Left ventricle myocardium inferior (tissue), 1 donor: Measurements from ENCODE around the gene FKBP15. TPM values are rescaled to one million over a fixed set of nuclear protein-coding genes. Genes with fewer than 3 reads are reported as not detected.
A peak's percentile ranks its signal among the peaks of the same experiment; 100 is the strongest.
"Not testable (repeated sequence)": the region's sequence is repeated elsewhere in the genome, so short reads cannot be mapped to it uniquely, and the experiment has no call there.

Source experiments
- DNase-seq: peaks from one replicate; pipeline ENCODE4 v3.0.0-alpha.2; 2020
- H3K27ac ChIP-seq: fragments of 200-600 bp; replicated peaks from 2 replicates; pipeline ENCODE4 v1.8.0; 2021
- H3K27me3 ChIP-seq: fragments of 200-600 bp; 2 replicates; pipeline ENCODE4 v1.8.0; 2021; ENCODE audit warnings: low read depth
- H3K36me3 ChIP-seq: fragments of 200-600 bp; 2 replicates; pipeline ENCODE4 v1.8.0; 2021
- H3K4me1 ChIP-seq: fragments of 200-600 bp; 2 replicates; pipeline ENCODE4 v1.8.0; 2021
- H3K4me3 ChIP-seq: fragments of 200-600 bp; 2 replicates; pipeline ENCODE4 v1.8.0; 2021; ENCODE audit warnings: mild to moderate bottlenecking, moderate library complexity
- H3K9me3 ChIP-seq: fragments of 200-600 bp; replicated peaks from 2 replicates; pipeline ENCODE4 v1.8.0; 2021
- intact Hi-C: fragments of 100-400 bp; cut with micrococcal nuclease; formaldehyde crosslinking; loops from one replicate; pipeline ENCODE4 v1.11.0; 2022
- total RNA-seq: library from RNA; stranded (reverse); fragmentation: NEBNext Ultra II Directional; extraction: Animal tissue kit (Norgen Biotek cat#: 25700); gene quantifications from one replicate; pipeline ENCODE4 v1.2.1, GENCODE V29; 2021
- TF ChIP-seq, protein P1 (sequence below): fragments of 200-600 bp; IDR thresholded peaks from 2 replicates; pipeline ENCODE4 v1.8.0; 2021; ENCODE audit warnings: antibody characterized with exemption, mild to moderate bottlenecking, borderline replicate concordance
- donor health status: DM: no; HTN: yes; CAD: no; lungs with severe emphysema.

The FKBP15 gene
- total RNA-seq, 1 donor from 2014 or later, result 19.0 TPM

- peaks cover 12% of the 10 kb centered on the region for H3K4me1 ChIP-seq
- no peak overlapping the region for H3K27ac ChIP-seq
- H3K27me3 ChIP-seq, result no peaks in the 10 kb centered on the region
- TF ChIP-seq, protein P1, sequence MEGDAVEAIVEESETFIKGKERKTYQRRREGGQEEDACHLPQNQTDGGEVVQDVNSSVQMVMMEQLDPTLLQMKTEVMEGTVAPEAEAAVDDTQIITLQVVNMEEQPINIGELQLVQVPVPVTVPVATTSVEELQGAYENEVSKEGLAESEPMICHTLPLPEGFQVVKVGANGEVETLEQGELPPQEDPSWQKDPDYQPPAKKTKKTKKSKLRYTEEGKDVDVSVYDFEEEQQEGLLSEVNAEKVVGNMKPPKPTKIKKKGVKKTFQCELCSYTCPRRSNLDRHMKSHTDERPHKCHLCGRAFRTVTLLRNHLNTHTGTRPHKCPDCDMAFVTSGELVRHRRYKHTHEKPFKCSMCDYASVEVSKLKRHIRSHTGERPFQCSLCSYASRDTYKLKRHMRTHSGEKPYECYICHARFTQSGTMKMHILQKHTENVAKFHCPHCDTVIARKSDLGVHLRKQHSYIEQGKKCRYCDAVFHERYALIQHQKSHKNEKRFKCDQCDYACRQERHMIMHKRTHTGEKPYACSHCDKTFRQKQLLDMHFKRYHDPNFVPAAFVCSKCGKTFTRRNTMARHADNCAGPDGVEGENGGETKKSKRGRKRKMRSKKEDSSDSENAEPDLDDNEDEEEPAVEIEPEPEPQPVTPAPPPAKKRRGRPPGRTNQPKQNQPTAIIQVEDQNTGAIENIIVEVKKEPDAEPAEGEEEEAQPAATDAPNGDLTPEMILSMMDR, result no peak
- H3K4me3 ChIP-seq, result no peak overlapping the region
- no peak for DNase-seq
- H3K9me3 ChIP-seq, result no peaks in the 10 kb centered on the region
- intact Hi-C loops, result no loop called here
- H3K36me3 ChIP-seq, result no peaks in the 10 kb centered on the region
Measured at GRCh38 chr9:113244556-113244955, 23.5 kb upstream of the FKBP15 start.

DNA sequence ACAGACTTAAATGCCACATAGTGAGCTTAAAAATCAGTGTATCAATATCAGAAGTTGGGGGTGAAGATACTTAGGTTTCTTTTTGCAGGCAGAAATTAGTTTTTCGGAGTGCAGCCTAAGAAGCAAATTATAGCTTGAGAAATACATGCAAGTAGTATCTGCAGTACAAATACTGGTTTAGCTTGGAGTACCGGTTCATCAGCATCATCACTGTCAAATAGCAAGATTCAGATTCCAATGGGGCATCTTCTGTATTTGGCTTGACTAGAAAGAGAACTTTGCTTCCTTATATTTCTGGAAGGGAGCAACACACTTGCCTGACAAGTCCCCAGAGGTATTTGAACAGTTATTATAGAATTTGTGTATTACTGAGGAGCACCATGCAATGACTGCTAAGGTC is 20.1 kb upstream of the FKBP15 start:
- DNase-seq, result no peak
- Histone ChIP-seq H3K4me3 (no peak overlapping the region), H3K27ac (no peak overlapping the region), H3K36me3 (no peaks in the 10 kb centered on the region), H3K9me3 (no peaks in the 10 kb centered on the region), H3K27me3 (no peaks in the 10 kb centered on the region), H3K4me1 (peaks cover 34% of the 10 kb centered on the region)
- TF ChIP-seq, protein P1, result no peak
- intact Hi-C loops, result no loop called here

GRCh38 chr9:113238859-113239232 is 17.8 kb upstream of the FKBP15 start:
- no peaks in the 10 kb centered on the region for H3K9me3 ChIP-seq
- TF ChIP-seq, protein P1, result no peak
- H3K27me3 ChIP-seq, result no peaks in the 10 kb centered on the region
- peaks cover 43% of the 10 kb centered on the region for H3K4me1 ChIP-seq
- no peaks in the 10 kb centered on the region for H3K36me3 ChIP-seq
- intact Hi-C loops, result no loop called here
- H3K4me3 ChIP-seq, result no peak overlapping the region
- H3K27ac ChIP-seq, result no peak overlapping the region
- DNase-seq, result no peak

- no peaks in the 10 kb centered on the region for H3K9me3 ChIP-seq
- H3K4me3 ChIP-seq, result no peak overlapping the region
- no peak overlapping the region for H3K27ac ChIP-seq
- no peaks in the 10 kb centered on the region for H3K27me3 ChIP-seq
- H3K36me3 ChIP-seq, result no peaks in the 10 kb centered on the region
- TF ChIP-seq, protein P1, result no peak
- no peak for DNase-seq
- peaks cover 48% of the 10 kb centered on the region for H3K4me1 ChIP-seq
- intact Hi-C loops, result no loop called here
Measured at GRCh38 chr9:113238202-113238858, 17.3 kb upstream of the FKBP15 start.

DNA sequence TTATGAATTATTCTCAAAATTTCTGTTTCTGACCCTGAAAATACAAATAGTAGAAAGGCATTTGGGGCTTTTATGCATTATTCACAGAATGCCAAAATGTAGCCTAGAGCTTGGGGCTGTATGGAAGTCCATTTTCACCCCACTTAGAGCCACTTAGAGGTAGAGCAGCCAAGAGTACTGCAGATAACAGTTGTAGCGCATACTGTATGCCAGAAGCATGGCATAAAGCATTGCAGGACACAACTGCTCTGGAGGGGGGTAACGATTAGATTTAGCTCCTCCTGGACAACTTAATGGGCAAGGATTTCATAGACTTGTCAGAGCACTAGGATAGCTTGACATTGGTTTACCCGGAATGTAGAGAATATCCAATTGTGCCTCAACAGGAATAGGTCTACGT is 15.9 kb upstream of the FKBP15 start:
- intact Hi-C loops, result no loop called here
- TF ChIP-seq, protein P1, result no peak
- Histone ChIP-seq H3K9me3 (no peaks in the 10 kb centered on the region), H3K27me3 (no peaks in the 10 kb centered on the region), H3K36me3 (no peaks in the 10 kb centered on the region), H3K4me3 (no peak overlapping the region), H3K27ac (peak overlapping the region; percentile 42), H3K4me1 (peaks cover 56% of the 10 kb centered on the region)
- no peak for DNase-seq

GRCh38 chr9:113235701-113236255 is 14.7 kb upstream of the FKBP15 start:
- H3K27ac ChIP-seq, H3K27me3 ChIP-seq, H3K9me3 ChIP-seq, H3K4me3 ChIP-seq, intact Hi-C loops, H3K36me3 ChIP-seq, DNase-seq: not testable (repeated sequence)
- peaks cover 56% of the 10 kb centered on the region for H3K4me1 ChIP-seq
